HG03354 (cell line): ENCODE measurements around the gene POLN.

Experiments used
- ATAC-seq: cut with Tn5 transposase; IDR thresholded peaks from one replicate; pipeline ENCODE4 v1.9.1; 2021; ENCODE audit warnings: mild to moderate bottlenecking; ENCODE audit not compliant: unreplicated experiment, poor library complexity, severe bottlenecking

POLN gene

GRCh38 chr4:2057382-2058065 lies 184.4 kb downstream of the POLN start:
- no peak for ATAC-seq

GRCh38 chr4:2054217-2054616 lies 187.7 kb downstream of the POLN start:
- no peak for ATAC-seq

GRCh38 chr4:2051086-2051485 lies 190.8 kb downstream of the POLN start:
- no peak for ATAC-seq

- no peak for ATAC-seq
Observed at GRCh38 chr4:2049811-2050210, 192.1 kb downstream of the POLN start.

GRCh38 chr4:2049381-2049780 lies 192.5 kb downstream of the POLN start:
- no peak for ATAC-seq

- no peak for ATAC-seq
Observed at GRCh38 chr4:2048831-2049230, 193.1 kb downstream of the POLN start.

GRCh38 chr4:2047781-2048581 lies 193.9 kb downstream of the POLN start:
- ATAC-seq: no peak

- ATAC-seq: no peak
Observed at GRCh38 chr4:2047031-2047660, 194.8 kb downstream of the POLN start.

GRCh38 chr4:2046031-2046961 lies 195.6 kb downstream of the POLN start:
- no peak for ATAC-seq

GRCh38 chr4:2045518-2045951 lies 196.4 kb downstream of the POLN start:
- ATAC-seq: no peak

GRCh38 chr4:2044542-2045517 lies 197.1 kb downstream of the POLN start:
- no peak for ATAC-seq

- no peak for ATAC-seq
Observed at GRCh38 chr4:2044119-2044485, 197.8 kb downstream of the POLN start.

GRCh38 chr4:2043396-2044118 lies 198.4 kb downstream of the POLN start:
- ATAC-seq: no peak

GRCh38 chr4:2042947-2043395 lies 198.9 kb downstream of the POLN start:
- no peak for ATAC-seq

- peak; percentile 40 for ATAC-seq
Observed at GRCh38 chr4:2042204-2042946, 199.5 kb downstream of the POLN start.

GRCh38 chr4:2041239-2042130 lies 200.4 kb downstream of the POLN start:
- peak; percentile 71 for ATAC-seq
